SK-N-MC (cell line): ENCODE data around the gene GPR152.
"Not testable (repeated sequence)": the region's sequence is repeated elsewhere in the genome, so short reads cannot be mapped to it uniquely, and the experiment has no call there.

Source experiments
- DNase-seq: peaks from one replicate; pipeline ENCODE4 v3.0.0-alpha.2; 2011; ENCODE audit warnings: low read depth, low spot score
- H3K27ac ChIP-seq: fragments of 200-600 bp; sonication (generic); 2 replicates; pipeline ENCODE4 v1.5.1; 2016; ENCODE audit warnings: mixed run types
- H3K36me3 ChIP-seq: fragments of 200-600 bp; sonication (generic); 2 replicates; pipeline ENCODE4 v1.6.1; 2017; ENCODE audit warnings: antibody characterized with exemption, low read length, mixed read lengths; ENCODE audit not compliant: insufficient read depth
- H3K4me3 ChIP-seq: fragments of 200-600 bp; sonication (generic); 2 replicates; pipeline ENCODE4 v1.5.1; 2016
- H3K9ac ChIP-seq: fragments of 200-600 bp; sonication (generic); 2 replicates; pipeline ENCODE4 v1.8.0; 2017; ENCODE audit warnings: mixed run types, mixed read lengths; ENCODE audit not compliant: insufficient read length
- H3K9me3 ChIP-seq: fragments of 200-600 bp; sonication (generic); 2 replicates; pipeline ENCODE4 v1.6.1; 2017; ENCODE audit warnings: low read depth, mild to moderate bottlenecking, antibody characterized with exemption, low read length, moderate library complexity, mixed read lengths
- EZH2 ChIP-seq: fragments of 200-600 bp; sonication (generic); IDR thresholded peaks from one replicate; pipeline ENCODE4 v1.6.1; 2017; ENCODE audit warnings: antibody characterized with exemption
- FOXP2 ChIP-seq: optimal IDR thresholded peaks from 2 replicates; pipeline ENCODE3; 2011; ENCODE audit warnings: mild to moderate bottlenecking, moderate library complexity; ENCODE audit not compliant: insufficient read depth; ENCODE audit errors: extremely low read length, control extremely low read depth
- POLR2AphosphoS5 ChIP-seq: IDR thresholded peaks from 2 replicates; pipeline ENCODE4 v1.6.1; 2012; ENCODE audit warnings: mild to moderate bottlenecking, low read depth, low read length, borderline replicate concordance

Gene GPR152

GRCh38 chr11:67490727-67491065 lies 38.2 kb upstream of the GPR152 start:
- Histone ChIP-seq H3K9me3 (no peaks in the 10 kb centered on the region), H3K4me3 (no peak overlapping the region), H3K27ac (no peak overlapping the region), H3K36me3 (peaks cover 9% of the 10 kb centered on the region; the same call in 1 of the 2 replicates), H3K9ac (no peak overlapping the region)
- DNase-seq = no peak
- TF ChIP-seq FOXP2 = no peak
- no peak for TF ChIP-seq POLR2AphosphoS5
- TF ChIP-seq EZH2 = no peak

- Histone ChIP-seq H3K9ac (no peak overlapping the region), H3K4me3 (no peak overlapping the region), H3K36me3 (peaks cover 9% of the 10 kb centered on the region; the same call in 1 of the 2 replicates), H3K9me3 (no peaks in the 10 kb centered on the region), H3K27ac (no peak overlapping the region)
- no peak for DNase-seq
- no peak for TF ChIP-seq EZH2
- no peak for TF ChIP-seq POLR2AphosphoS5
- TF ChIP-seq FOXP2 = no peak
These were observed 37.6 kb upstream of the GPR152 start for GRCh38 chr11:67489885-67490726.

GRCh38 chr11:67489203-67489884 lies 36.8 kb upstream of the GPR152 start:
- no peak for DNase-seq
- Histone ChIP-seq H3K4me3 (no peak overlapping the region), H3K9ac (no peak overlapping the region), H3K27ac (no peak overlapping the region), H3K36me3 (peaks cover 9% of the 10 kb centered on the region; the same call in 1 of the 2 replicates), H3K9me3 (no peaks in the 10 kb centered on the region)
- TF ChIP-seq POLR2AphosphoS5 (no peak), FOXP2 (no peak), EZH2 (no peak)

- H3K9me3 ChIP-seq = no peaks in the 10 kb centered on the region
- TF ChIP-seq FOXP2 = no peak
- TF ChIP-seq POLR2AphosphoS5 = no peak
- no peak for TF ChIP-seq EZH2
- H3K9ac ChIP-seq = no peak overlapping the region
- H3K36me3 ChIP-seq = peaks cover 9% of the 10 kb centered on the region; the same call in 1 of the 2 replicates
- no peak overlapping the region for H3K27ac ChIP-seq
- H3K4me3 ChIP-seq = no peak overlapping the region
- DNase-seq = no peak
These were observed 34.1 kb upstream of the GPR152 start for GRCh38 chr11:67486481-67487195.

- not testable (repeated sequence) for DNase-seq, H3K9ac ChIP-seq, H3K27ac ChIP-seq, H3K36me3 ChIP-seq, H3K9me3 ChIP-seq, H3K4me3 ChIP-seq
These were observed 33.4 kb upstream of the GPR152 start for GRCh38 chr11:67485873-67486361.

- H3K9me3 ChIP-seq = no peaks in the 10 kb centered on the region
- peaks cover 3% of the 10 kb centered on the region; the same call in 1 of the 2 replicates for H3K36me3 ChIP-seq
- H3K9ac ChIP-seq = no peak overlapping the region
- TF ChIP-seq EZH2 = no peak
- TF ChIP-seq FOXP2 = no peak
- no peak for TF ChIP-seq POLR2AphosphoS5
- no peak overlapping the region for H3K27ac ChIP-seq
- no peak overlapping the region for H3K4me3 ChIP-seq
- DNase-seq = no peak
These were observed 32.4 kb upstream of the GPR152 start for GRCh38 chr11:67484847-67485311.

GRCh38 chr11:67483831-67484665 lies 31.5 kb upstream of the GPR152 start:
- DNase-seq = no peak
- TF ChIP-seq POLR2AphosphoS5 (no peak), FOXP2 (no peak), EZH2 (no peak)
- Histone ChIP-seq H3K9ac (peak overlapping the region; percentile 73), H3K4me3 (peak overlapping the region; percentile 89), H3K36me3 (peaks cover 3% of the 10 kb centered on the region; the same call in 1 of the 2 replicates), H3K9me3 (no peaks in the 10 kb centered on the region), H3K27ac (peak overlapping the region; percentile 15; the same call in 1 of the 2 replicates)
